Ishikawa (cell line): ENCODE data around the gene GRAMD4.

Experiments used
- CEBPB ChIP-seq: IDR thresholded peaks from 2 replicates; pipeline ENCODE4 v1.6.1; 2012
- CREB1 ChIP-seq: IDR thresholded peaks from 2 replicates; pipeline ENCODE4 v1.6.1; 2012; ENCODE audit warnings: low read depth
- EGR1 ChIP-seq: IDR thresholded peaks from 2 replicates; pipeline ENCODE4 v1.6.1; 2012
- EP300 ChIP-seq: IDR thresholded peaks from 2 replicates; pipeline ENCODE4 v1.6.1; 2012; ENCODE audit warnings: borderline replicate concordance
- FOXM1 ChIP-seq: IDR thresholded peaks from 2 replicates; pipeline ENCODE4 v1.6.1; 2012; ENCODE audit warnings: low read depth, borderline replicate concordance
- MAX ChIP-seq: IDR thresholded peaks from 2 replicates; pipeline ENCODE4 v1.6.1; 2012
- NFIC ChIP-seq: IDR thresholded peaks from 2 replicates; pipeline ENCODE4 v1.6.1; 2012
- RAD21 ChIP-seq: IDR thresholded peaks from 2 replicates; pipeline ENCODE4 v1.6.1; 2012; ENCODE audit warnings: low read depth
- REST ChIP-seq: IDR thresholded peaks from 2 replicates; pipeline ENCODE4 v1.6.1; 2012; ENCODE audit warnings: low read depth, mild to moderate bottlenecking
- TAF1 ChIP-seq: IDR thresholded peaks from 2 replicates; pipeline ENCODE4 v1.6.1; 2012; ENCODE audit warnings: low read depth, mild to moderate bottlenecking
- TCF12 ChIP-seq: IDR thresholded peaks from 2 replicates; pipeline ENCODE4 v1.6.1; 2012; ENCODE audit warnings: low read depth
- TEAD4 ChIP-seq: IDR thresholded peaks from 2 replicates; pipeline ENCODE4 v1.6.1; 2012
- USF1 ChIP-seq: IDR thresholded peaks from 2 replicates; pipeline ENCODE4 v1.6.1; 2012
- YY1 ChIP-seq: IDR thresholded peaks from 2 replicates; pipeline ENCODE4 v1.6.1; 2012; ENCODE audit warnings: low read depth
- ZBTB7A ChIP-seq: IDR thresholded peaks from 2 replicates; pipeline ENCODE4 v1.6.1; 2012; ENCODE audit warnings: low read depth

The GRAMD4 gene

GRCh38 chr22:46684706-46685105, 64.5 kb downstream of the GRAMD4 start:
- TF ChIP-seq FOXM1 (no peak), RAD21 (no peak), TAF1 (no peak), CREB1 (no peak), MAX (no peak)

- TF ChIP-seq TEAD4 (no peak), YY1 (no peak), RAD21 (no peak), TAF1 (no peak), MAX (no peak), FOXM1 (no peak), CREB1 (no peak), USF1 (no peak), REST (no peak), EP300 (no peak), EGR1 (no peak), NFIC (no peak), TCF12 (no peak), CEBPB (no peak), ZBTB7A (no peak)
Measured at GRCh38 chr22:46686221-46687047, 66.2 kb downstream of the GRAMD4 start.

GRCh38 chr22:46687048-46687444, 66.9 kb downstream of the GRAMD4 start:
- no peak for TF ChIP-seq CREB1
- no peak for TF ChIP-seq FOXM1
- no peak for TF ChIP-seq USF1
- no peak for TF ChIP-seq EP300
- TF ChIP-seq TAF1, result no peak
- TF ChIP-seq TCF12, result no peak
- no peak for TF ChIP-seq EGR1
- no peak for TF ChIP-seq CEBPB
- TF ChIP-seq NFIC, result no peak
- no peak for TF ChIP-seq ZBTB7A
- no peak for TF ChIP-seq YY1
- TF ChIP-seq TEAD4, result no peak
- no peak for TF ChIP-seq RAD21
- no peak for TF ChIP-seq REST
- TF ChIP-seq MAX, result no peak

DNA sequence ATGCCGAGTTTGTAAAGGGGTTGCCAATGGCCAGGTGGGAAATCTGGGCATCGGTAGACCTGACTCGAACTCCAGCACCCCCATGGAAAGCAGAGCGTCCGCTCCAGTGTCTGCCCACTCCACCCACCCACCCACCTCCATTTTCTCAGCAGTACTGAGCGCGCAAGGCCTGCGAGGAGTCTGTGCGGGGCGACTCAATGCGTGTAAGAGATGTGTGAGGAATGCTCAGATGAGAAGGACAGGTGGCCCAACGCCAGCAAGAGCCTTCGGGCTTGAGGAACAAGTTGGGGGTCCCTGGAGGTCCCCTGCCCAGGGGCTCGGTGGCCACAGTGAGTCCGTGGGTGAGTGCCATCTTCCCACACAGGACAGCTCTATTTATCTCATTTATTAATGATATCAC, 67.3 kb downstream of the GRAMD4 start:
- TF ChIP-seq ZBTB7A (no peak), CREB1 (no peak)

- no peak for TF ChIP-seq TAF1
- TF ChIP-seq MAX, result no peak
- no peak for TF ChIP-seq EP300
- no peak for TF ChIP-seq REST
- TF ChIP-seq CREB1, result no peak
- no peak for TF ChIP-seq CEBPB
- TF ChIP-seq EGR1, result 0 out of 2 replicates have a peak, but pooled peaks have one; percentile 2
- no peak for TF ChIP-seq ZBTB7A
Measured at GRCh38 chr22:46688949-46689348, 68.8 kb downstream of the GRAMD4 start.
